Measurements from ENCODE around the gene SH3PXD2A.

GRCh38 chr10:103622935-103623574 lies 232.3 kb downstream of the SH3PXD2A start:
- no peak for TF ChIP-seq YY1 (IDR thresholded peaks at IDR 0.05; ENCODE audit: borderline replicate concordance in 1 of 3, control insufficient read depth in 1 of 3, extremely low read depth in 1 of 3, insufficient read depth in 3 of 3, insufficient read length in 1 of 3, insufficient replicate concordance in 2 of 3, low read depth in 1 of 3, low read length in 2 of 3)
- TF ChIP-seq CTCF (IDR thresholded peaks at IDR 0.05 in 2 of 3, conservative IDR thresholded peaks at IDR 0.05 in 1 of 3; ENCODE audit: insufficient read depth in 2 of 3, low read depth in 1 of 3, low read length in 3 of 3): no peak
- TF ChIP-seq PCBP1 (IDR thresholded peaks at IDR 0.05; ENCODE audit: low read depth, low read length, poor library complexity, severe bottlenecking): no peak
- TF ChIP-seq IRF2 (CRISPR knock-in tag; IDR thresholded peaks at IDR 0.05): no peak
- TF ChIP-seq GMEB1 (CRISPR knock-in tag; IDR thresholded peaks at IDR 0.05): no peak
- TF ChIP-seq SIN3A (IDR thresholded peaks at IDR 0.05; ENCODE audit: borderline replicate concordance in 2 of 2, control insufficient read depth in 1 of 2, low read depth in 2 of 2, low read length in 2 of 2): no peak

All from K562 (cell line).